Urothelium cell line (cell line): ENCODE measurements around the gene UNC13C.
"Not testable (repeated sequence)": the region's sequence is repeated elsewhere in the genome, so short reads cannot be mapped to it uniquely, and the experiment has no call there.

Experiments used
- DNase-seq: peaks from one replicate; pipeline ENCODE4 v3.0.0; 2011; ENCODE audit warnings: low spot score, mixed read lengths
- FAIRE-seq: peaks from 2 replicates; lab custom pipeline; 2011; peaks lifted over from hg19 to GRCh38; lab: Jason Lieb, UNC

Gene UNC13C

DNA sequence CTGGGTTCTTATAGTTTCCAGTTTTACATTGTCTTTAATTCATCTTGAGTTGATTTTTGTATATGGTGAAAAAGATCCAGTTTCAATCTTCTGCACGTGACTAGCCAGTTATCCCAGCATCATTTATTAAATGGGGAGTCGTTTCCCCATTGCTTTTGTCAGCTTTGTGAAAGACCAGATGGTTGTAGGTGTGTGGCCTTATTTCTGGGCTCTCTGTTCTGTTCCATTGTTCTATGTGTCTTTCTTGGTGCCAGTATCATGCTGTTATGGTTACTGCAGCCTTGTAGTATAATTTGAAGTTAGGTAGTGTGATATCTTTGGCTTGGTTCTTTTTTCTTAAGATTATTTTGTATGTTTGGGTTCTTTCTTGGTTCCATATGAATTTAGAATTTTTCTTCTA, 432.2 kb downstream of the UNC13C start:
- DNase-seq (no peak), FAIRE-seq (no peak)

DNA sequence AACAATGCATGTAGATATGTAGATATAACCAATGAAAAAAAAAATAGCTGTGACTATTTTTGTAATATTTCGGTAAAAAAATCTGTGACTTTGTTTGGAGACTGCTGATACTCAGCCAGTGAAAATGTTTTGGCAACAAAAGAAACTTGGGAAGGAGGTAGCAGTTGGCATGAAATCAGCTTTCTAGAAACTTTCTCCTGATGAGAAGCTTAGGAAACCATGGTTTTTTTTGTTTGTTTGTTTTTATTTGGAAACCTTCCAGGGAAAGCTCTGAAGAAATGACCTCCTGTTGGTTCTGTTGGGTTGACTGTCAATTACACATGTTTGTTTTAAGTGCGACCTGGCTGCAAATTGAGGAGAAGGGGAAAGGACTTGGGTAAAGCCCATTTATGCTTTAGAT, 445.9 kb downstream of the UNC13C start:
- no peak for FAIRE-seq
- DNase-seq: no peak

DNA sequence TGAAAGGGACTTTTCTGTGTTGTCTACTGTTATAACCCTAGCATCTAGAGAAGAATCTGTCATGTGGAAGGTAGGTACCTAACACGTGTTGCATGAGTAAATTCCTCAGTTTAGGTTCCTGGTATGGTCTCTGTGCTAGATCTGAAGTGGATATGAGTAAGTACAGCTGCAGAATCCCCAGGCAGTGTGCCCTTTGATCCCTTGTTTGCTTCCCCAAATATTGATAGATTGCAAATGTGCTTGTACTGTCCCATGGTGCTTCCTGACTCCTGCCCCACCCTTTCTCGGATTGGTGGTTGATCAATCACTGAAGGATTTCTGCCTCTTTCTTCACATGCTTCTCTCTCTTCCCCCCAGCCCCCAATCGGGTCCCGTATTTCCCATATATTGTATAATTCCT, 450.4 kb downstream of the UNC13C start:
- FAIRE-seq: no peak
- DNase-seq: no peak

DNA sequence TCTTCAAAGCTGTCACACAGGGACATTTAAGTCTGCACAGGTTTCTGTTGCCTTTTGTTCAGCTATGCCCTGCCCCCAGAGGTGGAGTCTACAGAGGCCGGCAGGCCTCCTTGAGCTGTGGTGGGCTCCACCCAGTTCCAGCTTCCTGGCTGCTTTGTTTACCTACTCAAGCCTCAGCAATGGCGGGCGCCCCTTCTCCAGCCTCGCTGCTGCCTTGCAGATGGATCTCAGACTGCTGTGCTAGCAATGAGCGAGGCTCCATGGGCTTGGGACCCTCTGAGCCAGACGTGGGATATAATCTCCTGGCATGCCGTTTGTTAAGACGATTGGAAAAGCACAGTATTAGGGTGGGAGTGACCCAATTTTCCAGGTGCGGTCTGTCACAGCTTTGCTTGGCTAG, 472.0 kb downstream of the UNC13C start:
- not testable (repeated sequence) for FAIRE-seq, DNase-seq

DNA sequence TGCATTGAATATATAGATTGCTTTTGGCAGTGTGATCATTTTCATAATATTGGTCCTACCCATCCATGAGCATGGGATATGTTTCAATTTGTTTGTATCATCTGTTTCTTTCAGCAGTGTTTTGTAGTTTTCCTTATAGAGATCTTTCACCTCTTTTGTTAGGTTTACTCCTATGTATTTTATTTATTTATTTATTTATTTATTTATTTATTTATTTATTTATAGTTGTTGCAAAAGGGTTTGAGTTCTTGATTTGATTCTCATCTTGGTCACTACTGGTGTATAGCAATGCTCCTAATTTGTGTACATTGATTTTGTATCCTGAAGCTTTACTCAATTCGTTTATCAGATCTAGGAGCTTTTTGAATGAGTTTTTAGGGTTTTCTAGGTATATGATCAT, 478.2 kb downstream of the UNC13C start:
- DNase-seq: no peak
- FAIRE-seq: no peak

DNA sequence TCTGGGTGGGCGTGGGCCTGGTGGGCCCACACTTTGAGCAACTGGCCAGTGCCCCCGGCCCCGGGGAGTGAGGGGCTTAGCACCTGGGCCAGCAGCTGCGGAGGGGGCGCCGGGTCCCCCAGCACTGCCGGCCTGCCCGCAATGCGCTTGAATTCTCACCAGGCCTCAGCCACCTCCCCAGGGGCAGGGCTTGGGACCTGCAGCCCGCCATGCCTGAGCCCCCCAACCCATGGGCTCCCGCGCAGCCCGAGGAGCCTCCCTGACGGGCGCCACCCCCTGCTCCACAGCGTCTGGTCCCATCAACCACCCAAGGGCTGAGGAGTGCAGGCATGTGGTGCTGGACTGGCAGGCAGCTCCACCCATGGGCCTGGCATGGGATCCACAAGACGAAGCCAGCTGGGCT, 484.3 kb downstream of the UNC13C start:
- FAIRE-seq (no peak), DNase-seq (no peak)

DNA sequence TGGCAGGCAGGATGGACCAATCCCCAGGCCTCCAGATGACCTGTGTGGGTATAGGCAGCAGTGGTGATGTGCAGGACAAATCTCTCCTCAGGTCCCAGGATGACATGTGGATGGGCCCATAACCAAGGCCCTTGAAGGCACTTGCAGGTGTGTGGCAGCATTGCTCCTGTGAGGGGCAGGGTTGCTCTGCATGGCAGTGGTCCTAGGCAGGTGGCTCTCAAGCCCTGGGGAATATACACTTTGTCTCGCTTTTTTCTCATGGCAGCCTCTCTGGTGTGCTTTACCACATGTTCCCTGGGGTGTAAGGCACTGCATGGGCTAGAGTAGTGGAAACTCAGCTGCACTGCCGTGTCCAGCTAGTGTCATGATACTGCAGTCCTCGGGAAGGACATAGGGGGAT, 503.6 kb downstream of the UNC13C start:
- FAIRE-seq (no peak), DNase-seq (no peak)

DNA sequence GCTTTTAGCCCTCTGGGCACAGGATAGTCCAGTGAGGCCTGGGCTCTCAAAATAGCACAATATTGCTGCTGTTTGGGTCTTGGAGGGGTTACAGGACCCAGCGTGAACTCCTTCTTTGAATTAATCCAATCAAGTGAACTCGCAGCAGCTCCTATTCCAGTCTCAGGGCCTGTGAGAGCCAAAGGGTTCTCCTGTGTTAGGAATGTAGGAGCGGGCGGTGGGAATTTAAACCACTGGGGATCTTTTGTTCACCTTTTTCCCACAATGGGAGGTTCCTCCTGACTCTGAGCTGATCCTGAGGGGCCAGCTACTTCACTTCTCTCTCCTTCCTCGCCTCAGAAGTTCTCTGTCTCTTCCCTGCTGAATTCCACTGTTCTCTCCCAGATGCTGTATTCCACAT, 504.0 kb downstream of the UNC13C start:
- no peak for FAIRE-seq
- no peak for DNase-seq

DNA sequence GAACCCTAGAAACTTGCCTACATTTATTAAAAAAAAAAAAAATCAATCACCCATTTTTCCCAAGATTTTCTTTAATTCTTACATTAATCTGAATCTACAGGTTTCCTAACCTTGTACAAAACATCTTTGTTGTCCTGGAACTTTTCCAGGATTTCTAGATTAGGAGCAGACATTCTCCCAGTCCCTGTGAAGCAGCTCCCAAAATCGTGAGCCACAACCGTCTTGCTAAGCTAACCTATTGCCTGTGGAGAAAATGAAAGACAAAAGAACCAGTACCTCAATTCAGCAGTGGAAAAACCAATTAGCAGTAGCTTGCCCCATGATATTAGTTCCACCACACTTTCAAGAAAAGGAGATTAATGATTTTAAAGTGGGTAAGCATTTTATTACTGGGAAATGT, 522.1 kb downstream of the UNC13C start:
- FAIRE-seq: no peak
- DNase-seq: no peak

DNA sequence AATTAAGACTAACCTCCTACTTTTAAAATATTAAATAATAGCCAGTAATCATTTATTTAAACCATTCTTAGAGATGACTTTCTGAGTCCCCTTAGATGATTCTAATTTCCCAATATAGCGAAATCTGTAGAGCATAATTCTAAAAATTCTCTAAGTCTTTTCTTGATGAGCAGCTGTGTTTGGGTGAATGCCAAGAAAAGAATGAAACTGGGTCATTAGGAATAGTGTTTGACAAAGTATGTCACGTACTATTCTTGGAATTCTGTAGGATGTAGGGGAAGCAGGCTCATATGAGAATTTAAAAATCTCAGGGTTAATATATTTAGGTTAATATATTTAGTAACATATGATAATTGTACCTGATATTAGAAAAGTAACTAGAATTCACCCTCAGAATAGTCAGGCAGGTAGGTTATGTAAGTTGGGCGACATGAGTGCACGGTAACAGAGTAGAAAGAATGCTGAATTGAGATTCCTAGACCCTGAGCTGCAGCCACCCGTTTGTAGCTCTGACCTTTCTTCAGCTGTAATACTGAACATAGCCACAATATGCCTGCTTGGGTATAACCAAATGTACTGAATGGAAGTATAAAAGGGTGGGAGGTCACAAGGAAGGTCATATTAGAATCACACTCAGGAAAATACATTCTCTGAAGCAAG, 524.3 kb downstream of the UNC13C start:
- FAIRE-seq (no peak), DNase-seq (no peak)

DNA sequence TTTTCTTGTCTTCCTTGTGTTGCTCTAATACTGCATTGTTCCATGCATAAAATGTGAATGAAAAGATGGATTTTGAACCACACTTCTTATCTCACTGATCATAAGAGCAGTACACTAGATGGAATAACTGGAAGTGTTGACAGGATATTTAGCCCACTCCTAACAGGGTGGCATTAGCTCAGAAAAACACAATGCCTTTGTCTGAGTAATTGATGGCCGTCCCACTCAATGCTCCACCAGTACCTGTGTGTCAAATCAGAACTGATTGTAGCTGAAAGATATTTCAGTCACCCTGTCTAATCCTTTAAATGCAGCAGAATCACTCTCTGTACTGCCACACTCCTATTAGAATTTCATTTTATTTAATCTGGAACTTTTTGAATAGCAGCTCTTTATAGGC, 526.5 kb downstream of the UNC13C start:
- no peak for FAIRE-seq
- no peak for DNase-seq

DNA sequence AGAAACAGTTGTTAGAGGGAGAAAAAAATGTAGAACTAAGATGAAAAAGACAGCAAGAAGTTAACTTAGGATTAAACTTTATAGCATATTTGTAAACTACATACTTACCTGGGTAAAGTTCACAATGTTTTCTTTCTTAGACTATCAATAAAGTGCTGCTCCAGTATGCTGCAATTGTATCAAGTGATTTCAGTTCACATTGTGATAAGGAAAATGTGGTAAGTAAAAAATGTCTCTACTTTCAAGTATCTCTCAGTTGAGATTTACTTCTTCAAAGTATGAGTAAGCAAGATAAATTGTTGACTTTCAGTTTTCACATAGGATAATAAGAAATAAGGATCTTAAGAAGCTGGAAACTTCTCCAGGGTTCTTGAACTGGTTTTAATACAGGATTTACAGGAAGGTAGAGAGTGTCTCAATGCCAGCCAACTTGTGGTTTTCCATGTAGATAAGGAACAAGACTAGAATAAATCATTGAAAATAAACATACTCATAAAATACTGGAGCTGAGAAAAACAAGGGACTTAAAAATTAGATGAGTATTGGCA, 528.8 kb downstream of the UNC13C start:
- no peak for DNase-seq
- FAIRE-seq: no peak

DNA sequence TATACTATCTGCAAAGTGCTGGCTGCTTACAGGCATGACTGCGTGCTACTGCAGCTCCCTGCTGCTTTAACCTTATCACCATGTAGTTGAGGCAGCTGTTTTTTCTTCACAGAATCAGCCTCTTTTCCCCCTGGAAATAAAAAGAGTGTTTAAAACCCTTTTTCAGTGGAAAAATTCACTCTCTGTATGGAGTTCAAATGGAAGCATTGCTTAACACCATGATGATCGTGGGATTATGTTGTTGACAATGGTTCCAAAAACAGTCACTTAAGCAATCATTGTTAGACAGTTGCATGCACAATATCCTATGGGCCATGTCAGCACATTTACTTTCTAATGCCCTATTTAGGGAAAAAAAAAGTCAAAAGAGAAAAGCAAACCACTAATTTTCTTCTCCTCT, 536.4 kb downstream of the UNC13C start:
- no peak for DNase-seq
- no peak for FAIRE-seq

DNA sequence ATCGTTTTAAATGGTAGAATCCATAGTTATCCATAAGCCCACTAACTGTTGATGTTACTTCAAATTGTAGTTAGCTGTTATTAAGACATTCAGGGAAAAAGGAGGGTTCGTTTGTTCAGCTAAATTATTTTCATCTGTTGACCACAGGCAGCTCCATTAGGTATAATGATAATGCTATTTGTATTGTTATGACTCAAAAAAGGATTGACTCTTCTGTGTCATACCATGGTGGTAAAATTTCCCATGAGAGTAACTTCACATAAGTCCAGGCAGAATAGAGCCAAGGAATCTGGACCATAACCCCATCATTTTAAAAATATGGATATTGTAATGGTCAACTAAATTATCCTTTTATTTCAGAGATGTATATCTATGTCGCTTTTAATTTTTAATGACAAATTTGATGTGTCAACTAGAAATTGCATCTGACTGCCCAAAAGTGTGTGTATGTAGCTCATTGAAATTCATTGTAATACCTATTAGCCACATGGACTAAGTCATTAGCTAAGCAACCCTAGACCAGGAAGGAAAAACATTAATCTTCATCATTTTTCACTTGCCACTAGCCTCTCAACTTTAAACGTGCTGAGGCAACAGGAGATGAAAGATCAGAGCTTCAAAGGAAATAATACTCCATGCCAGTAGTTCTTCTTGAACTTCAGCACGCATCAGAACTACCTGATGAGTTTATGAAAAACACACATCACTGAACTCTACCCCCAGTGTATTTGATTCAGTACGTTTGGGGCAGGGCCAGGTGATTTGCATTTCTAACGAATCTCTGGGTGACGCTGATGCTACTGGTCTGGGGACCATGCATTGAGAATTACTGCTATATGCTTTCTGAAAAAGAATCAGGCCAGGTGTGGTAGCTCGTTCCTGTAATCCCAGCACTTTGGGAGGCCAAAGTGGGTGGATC, 537.7 kb downstream of the UNC13C start:
- FAIRE-seq: no peak
- no peak for DNase-seq

DNA sequence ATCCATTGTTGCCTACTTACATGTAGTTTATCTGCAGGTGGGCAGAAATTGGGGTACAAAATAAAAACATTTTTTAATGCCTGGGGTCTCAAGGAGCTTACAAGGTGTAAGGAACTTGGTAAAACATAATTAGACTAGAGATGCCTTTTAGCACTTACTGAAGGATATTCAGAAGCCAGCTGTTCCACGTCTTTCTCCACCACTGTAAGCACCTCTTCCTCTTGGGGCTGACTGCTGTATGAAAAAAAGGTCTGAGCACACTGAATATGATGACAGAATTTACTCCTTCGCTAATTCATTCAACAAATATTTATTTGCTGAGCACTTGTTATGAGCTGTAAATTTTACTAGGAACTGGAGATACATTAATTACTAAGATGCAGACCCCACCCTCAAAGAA, 539.1 kb downstream of the UNC13C start:
- FAIRE-seq (no peak), DNase-seq (no peak)

DNA sequence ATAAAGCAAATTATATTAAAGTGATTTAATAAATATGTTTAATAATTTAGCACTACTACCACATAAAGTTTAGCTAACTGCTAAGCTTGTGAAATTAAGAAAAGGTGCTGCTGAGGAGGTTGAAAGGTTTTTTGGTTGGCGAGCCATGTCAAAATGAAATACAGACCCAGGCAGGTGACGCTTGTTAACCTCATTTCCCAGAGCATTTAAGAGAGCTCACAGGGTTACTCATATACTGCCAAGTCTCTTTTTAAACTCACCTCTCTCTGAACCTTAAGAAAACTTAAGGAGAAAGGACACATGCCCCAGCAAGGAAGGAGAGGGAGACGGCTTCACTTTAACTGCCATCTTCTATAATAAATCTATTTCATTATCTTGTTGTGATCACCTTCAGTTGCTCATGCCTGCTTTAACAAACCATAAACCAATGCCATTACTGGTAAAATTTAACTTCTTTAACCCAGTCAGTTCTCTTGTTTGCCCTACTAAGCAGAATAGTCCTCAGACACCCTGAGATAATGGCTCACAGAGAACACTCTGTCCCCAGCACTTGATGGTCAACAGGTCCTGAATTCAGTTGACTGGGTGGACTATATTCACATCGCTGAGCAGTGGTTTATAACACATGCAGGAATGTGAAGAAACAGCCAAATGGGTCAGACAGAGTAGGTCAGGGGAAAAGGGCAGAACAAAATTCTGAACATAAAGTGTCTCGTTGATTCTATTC, 540.1 kb downstream of the UNC13C start:
- FAIRE-seq (no peak), DNase-seq (no peak)

DNA sequence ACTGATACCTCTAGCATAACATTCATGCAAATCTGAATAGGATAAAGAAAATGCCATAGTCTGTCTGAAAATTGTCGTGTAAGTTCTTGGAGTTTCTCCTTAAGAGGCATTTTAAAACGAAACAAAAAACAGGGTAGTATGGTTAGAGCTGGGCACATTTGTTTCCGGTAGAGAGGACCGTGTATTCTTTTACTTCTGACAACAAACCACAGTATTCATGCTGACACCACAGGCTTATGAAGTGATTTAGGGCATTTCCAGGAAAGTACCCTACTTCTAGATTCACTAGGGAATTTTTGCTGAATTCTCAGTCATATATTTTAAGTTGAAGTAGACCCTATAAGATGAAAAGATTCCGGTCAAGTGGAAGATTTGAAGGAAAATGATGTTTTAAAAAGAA, 541.3 kb downstream of the UNC13C start:
- no peak for DNase-seq
- FAIRE-seq: no peak

DNA sequence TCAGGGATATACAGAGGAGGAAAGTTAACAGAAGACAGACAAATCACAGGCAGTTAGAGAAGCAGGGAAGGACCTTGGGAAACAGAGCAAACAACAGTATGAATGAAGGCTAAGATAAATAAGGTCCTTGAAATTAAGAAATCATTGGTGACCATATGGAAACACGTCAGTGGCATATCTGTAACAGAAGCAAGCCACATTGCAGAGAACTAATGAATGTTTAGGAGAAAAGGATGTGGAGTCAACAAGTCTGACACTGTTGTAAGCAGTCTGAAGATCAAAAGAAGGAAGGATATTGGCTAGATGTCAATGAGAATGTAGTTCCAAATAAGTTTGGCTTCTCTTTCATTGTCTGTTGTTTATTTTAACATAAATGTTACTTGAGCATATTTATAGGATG, 542.4 kb downstream of the UNC13C start:
- DNase-seq: no peak
- FAIRE-seq: no peak

DNA sequence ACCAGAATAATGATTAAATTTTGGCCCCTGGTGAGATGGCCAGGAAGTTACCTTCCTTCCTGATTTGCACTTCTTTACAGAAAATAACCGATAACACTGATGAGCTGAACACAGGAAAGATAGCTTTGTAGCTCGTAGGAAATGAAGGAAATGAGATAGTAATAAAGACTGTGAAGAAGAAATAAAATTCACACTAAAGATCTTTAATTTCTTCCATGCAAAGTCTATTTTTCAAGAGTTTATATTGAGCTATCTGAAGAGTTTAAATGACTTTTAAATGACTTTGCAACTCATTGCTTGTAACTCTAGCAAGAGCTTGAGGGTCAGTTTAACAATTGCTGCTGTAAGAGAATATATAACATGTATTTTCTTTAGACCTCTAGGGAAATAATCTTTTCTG, 543.0 kb downstream of the UNC13C start:
- FAIRE-seq (no peak), DNase-seq (no peak)

DNA sequence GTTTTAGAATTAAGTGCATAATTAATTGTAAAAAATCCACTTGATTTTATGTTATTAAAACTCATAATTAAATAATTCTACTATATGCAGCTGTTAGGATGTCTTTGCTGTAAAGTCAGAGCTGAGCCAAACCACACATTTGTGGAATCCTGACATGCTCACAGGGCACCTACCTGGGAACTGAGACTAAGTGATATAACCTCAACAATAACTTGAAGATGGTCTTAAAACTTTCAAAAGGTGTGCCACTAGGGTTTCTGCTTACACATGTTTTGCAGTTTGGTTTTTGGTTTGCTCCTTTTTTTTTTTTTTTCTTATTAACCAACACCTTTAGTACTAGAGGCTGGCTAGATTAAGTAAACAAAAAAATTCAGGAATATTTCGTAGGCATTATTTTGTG, 549.8 kb downstream of the UNC13C start:
- DNase-seq: no peak
- no peak for FAIRE-seq

DNA sequence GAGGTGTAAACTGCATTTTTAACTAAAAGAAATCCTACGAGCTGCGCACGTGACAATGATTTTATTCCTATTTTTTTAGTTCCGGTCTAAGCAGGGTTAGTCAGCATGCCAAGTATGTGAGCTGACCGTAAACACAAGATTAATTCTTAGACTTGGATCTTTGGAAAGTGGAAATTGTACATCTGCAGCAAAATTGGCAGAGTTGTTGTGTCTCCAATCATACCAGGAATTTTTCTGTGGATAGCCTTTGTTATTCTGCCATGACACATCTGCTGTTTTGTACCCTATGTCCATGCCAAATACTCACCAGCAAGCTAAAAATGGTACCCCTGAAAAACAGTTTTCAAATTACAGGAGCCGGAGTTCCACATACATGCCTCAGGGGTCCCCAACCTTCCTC, 562.5 kb downstream of the UNC13C start:
- FAIRE-seq (no peak), DNase-seq (no peak)

DNA sequence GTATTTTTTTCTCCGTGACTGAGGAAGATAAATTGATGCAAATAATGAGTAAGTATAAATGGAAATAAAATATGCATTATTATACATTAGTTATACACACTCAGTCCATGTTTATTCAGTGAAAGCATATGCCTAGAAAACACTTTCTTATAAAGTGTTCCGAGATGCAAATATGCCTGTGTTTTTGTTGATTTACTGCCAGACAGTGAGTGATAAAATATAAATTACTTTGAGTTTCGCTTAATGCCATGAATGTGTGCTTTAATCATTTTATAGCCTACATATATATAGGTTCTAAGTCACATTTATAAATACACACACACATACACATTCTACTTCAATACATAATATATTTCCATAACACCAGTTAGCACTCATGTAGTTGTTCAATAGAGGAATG, 569.2 kb downstream of the UNC13C start:
- DNase-seq (no peak), FAIRE-seq (no peak)
